Type B pancreatic cell (in vitro differentiated cells): Measurements from ENCODE around the gene IER2. TPM values are rescaled to one million over a fixed set of nuclear protein-coding genes. Genes with fewer than 3 reads are reported as not detected.

Experiments used
- DNase-seq: peaks from one replicate; pipeline ENCODE4 v3.0.0; 2021; ENCODE audit warnings: mixed read lengths; ENCODE audit not compliant: unreplicated experiment; ENCODE audit errors: extremely low spot score
- H3K27ac Mint-ChIP-seq: 2 replicates; pipeline ENCODE4 v1.8.0; 2021; ENCODE audit warnings: mild to moderate bottlenecking, mixed read lengths
- H3K27me3 Mint-ChIP-seq: 2 replicates; pipeline ENCODE4 v1.8.0; 2021; ENCODE audit warnings: mixed read lengths
- H3K36me3 Mint-ChIP-seq: 2 replicates; pipeline ENCODE4 v1.8.0; 2021; ENCODE audit warnings: mixed read lengths
- H3K4me1 Mint-ChIP-seq: one replicate; pipeline ENCODE4 v1.8.0; 2021; ENCODE audit warnings: mixed read lengths; ENCODE audit not compliant: unreplicated experiment
- H3K4me3 Mint-ChIP-seq: 2 replicates; pipeline ENCODE4 v1.8.0; 2021; ENCODE audit warnings: mild to moderate bottlenecking, mixed read lengths
- H3K9me3 Mint-ChIP-seq: 2 replicates; pipeline ENCODE4 v1.8.0; 2021; ENCODE audit warnings: mixed read lengths
- CTCF ChIP-seq: fragments of 200-600 bp; sonication (generic); conservative IDR thresholded peaks from 2 replicates; pipeline ENCODE4 v1.5.0; 2021; ENCODE audit warnings: antibody characterized with exemption, mild to moderate bottlenecking
- total RNA-seq: library from RNA; stranded (reverse); gene quantifications from 2 replicates; pipeline ENCODE4 v1.2.1, GENCODE V29; 2021; ENCODE audit warnings: low replicate concordance

IER2 gene
- total RNA-seq, 1 donor from 2014 or later: 103 TPM

GRCh38 chr19:13117176-13117771, 32.9 kb upstream of the IER2 start:
- H3K4me1 Mint-ChIP-seq: peaks cover 33% of the 10 kb centered on the region
- H3K4me3 Mint-ChIP-seq: peak overlapping the region; percentile 98
- H3K27me3 Mint-ChIP-seq: no peaks in the 10 kb centered on the region
- H3K36me3 Mint-ChIP-seq: no peaks in the 10 kb centered on the region
- no peak for TF ChIP-seq CTCF
- no peak for DNase-seq
- H3K27ac Mint-ChIP-seq: peak overlapping the region; percentile 92
- no peaks in the 10 kb centered on the region for H3K9me3 Mint-ChIP-seq

- Mint-ChIP-seq H3K4me3 (peak within 1 kb of the TSS; percentile 98), H3K36me3 (no peaks in the 10 kb centered on the region), H3K27ac (peak within 1 kb of the TSS; percentile 92), H3K4me1 (peaks cover 39% of the 10 kb centered on the region), H3K27me3 (no peaks in the 10 kb centered on the region), H3K9me3 (no peaks in the 10 kb centered on the region)
- TF ChIP-seq CTCF: no peak
- DNase-seq: peak; percentile 97
Measured at GRCh38 chr19:13117772-13118423, 32.3 kb upstream of the IER2 start, which contains the start of gene NACC1. Gene NACC1 (plus strand): TSS chr19:13118264. CDS start chr19:13135208, 16,944 bp downstream.

GRCh38 chr19:13118424-13119193, 31.6 kb upstream of the IER2 start:
- Mint-ChIP-seq H3K9me3 (no peaks in the 10 kb centered on the region), H3K4me3 (peak overlapping the region; percentile 87), H3K27me3 (no peaks in the 10 kb centered on the region), H3K27ac (peak overlapping the region; percentile 86), H3K36me3 (no peaks in the 10 kb centered on the region), H3K4me1 (peaks cover 39% of the 10 kb centered on the region)
- no peak for TF ChIP-seq CTCF
- DNase-seq: no peak

GRCh38 chr19:13119627-13120026, 30.6 kb upstream of the IER2 start:
- Mint-ChIP-seq H3K27ac (peak overlapping the region; percentile 86), H3K4me1 (peaks cover 39% of the 10 kb centered on the region), H3K9me3 (no peaks in the 10 kb centered on the region), H3K27me3 (no peaks in the 10 kb centered on the region), H3K4me3 (peak overlapping the region; percentile 87), H3K36me3 (no peaks in the 10 kb centered on the region)
- no peak for DNase-seq
- no peak for TF ChIP-seq CTCF

GRCh38 chr19:13120031-13120430, 30.2 kb upstream of the IER2 start:
- H3K4me1 Mint-ChIP-seq: peaks cover 39% of the 10 kb centered on the region
- no peaks in the 10 kb centered on the region for H3K9me3 Mint-ChIP-seq
- no peaks in the 10 kb centered on the region for H3K27me3 Mint-ChIP-seq
- TF ChIP-seq CTCF: no peak
- peak overlapping the region; percentile 87 for H3K4me3 Mint-ChIP-seq
- no peak for DNase-seq
- H3K27ac Mint-ChIP-seq: no peak overlapping the region
- no peaks in the 10 kb centered on the region for H3K36me3 Mint-ChIP-seq
